Measurements from ENCODE around the gene GALR1. TPM values are rescaled to one million over a fixed set of nuclear protein-coding genes. Genes with fewer than 3 reads are reported as not detected.
"Not testable (repeated sequence)": the region's sequence is repeated elsewhere in the genome, so short reads cannot be mapped to it uniquely, and the experiment has no call there.

Gene GALR1
- total RNA-seq, 4 donors from 2014 or later = 0.12 to 0.62 (median 0.31) TPM

DNA sequence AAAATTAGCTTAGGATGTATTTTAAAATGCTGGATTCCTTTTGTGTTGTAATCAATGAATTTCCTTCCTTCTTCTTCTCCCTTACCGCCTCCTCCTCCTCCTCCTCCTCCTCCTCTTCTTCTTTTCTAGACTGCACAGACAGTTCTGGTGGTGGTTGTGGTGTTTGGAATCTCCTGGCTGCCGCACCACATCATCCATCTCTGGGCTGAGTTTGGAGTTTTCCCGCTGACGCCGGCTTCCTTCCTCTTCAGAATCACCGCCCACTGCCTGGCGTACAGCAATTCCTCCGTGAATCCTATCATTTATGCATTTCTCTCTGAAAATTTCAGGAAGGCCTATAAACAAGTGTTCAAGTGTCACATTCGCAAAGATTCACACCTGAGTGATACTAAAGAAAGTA is 18.8 kb downstream of the GALR1 start:
- TF ChIP-seq POLR2A (IDR thresholded peaks at IDR 0.05) (no peak), EP300 (IDR thresholded peaks at IDR 0.05) (no peak), POLR2AphosphoS5 (IDR thresholded peaks at IDR 0.05) (no peak)
- TF ChIP-seq, protein P1, sequence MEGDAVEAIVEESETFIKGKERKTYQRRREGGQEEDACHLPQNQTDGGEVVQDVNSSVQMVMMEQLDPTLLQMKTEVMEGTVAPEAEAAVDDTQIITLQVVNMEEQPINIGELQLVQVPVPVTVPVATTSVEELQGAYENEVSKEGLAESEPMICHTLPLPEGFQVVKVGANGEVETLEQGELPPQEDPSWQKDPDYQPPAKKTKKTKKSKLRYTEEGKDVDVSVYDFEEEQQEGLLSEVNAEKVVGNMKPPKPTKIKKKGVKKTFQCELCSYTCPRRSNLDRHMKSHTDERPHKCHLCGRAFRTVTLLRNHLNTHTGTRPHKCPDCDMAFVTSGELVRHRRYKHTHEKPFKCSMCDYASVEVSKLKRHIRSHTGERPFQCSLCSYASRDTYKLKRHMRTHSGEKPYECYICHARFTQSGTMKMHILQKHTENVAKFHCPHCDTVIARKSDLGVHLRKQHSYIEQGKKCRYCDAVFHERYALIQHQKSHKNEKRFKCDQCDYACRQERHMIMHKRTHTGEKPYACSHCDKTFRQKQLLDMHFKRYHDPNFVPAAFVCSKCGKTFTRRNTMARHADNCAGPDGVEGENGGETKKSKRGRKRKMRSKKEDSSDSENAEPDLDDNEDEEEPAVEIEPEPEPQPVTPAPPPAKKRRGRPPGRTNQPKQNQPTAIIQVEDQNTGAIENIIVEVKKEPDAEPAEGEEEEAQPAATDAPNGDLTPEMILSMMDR (IDR thresholded peaks at IDR 0.05) = no peak
- Histone ChIP-seq H3K36me3 (no peaks in the 10 kb centered on the region), H3K4me1 (no peaks in the 10 kb centered on the region), H3K27me3 (peaks cover 15% of the 10 kb centered on the region), H3K27ac (no peak overlapping the region), H3K9me3 (peaks cover 0 to 5% (median 0%) of the 10 kb centered on the region in 3 donors), H3K4me3 (no peak overlapping the region)
- no peak for ATAC-seq
- 47 to 61% methylated on average over 2 to 5 of the region's 9 CpGs for WGBS, 2 donors (ENCODE audit: low coverage in 1 of 2)

GRCh38 chr18:77271576-77272481 is 22.2 kb downstream of the GALR1 start:
- WGBS, 2 donors (ENCODE audit: low coverage in 1 of 2) = 28 to 38% methylated on average over 5 to 9 of the region's 9 CpGs
- H3K9me3 ChIP-seq = no peaks in the 10 kb centered on the region
- H3K27ac ChIP-seq = no peak overlapping the region
- ATAC-seq = no peak
- H3K4me3 ChIP-seq = no peak overlapping the region
- no peaks in the 10 kb centered on the region for H3K36me3 ChIP-seq
- TF ChIP-seq, protein P1 (IDR thresholded peaks at IDR 0.05) = no peak
- no peak for TF ChIP-seq EP300 (IDR thresholded peaks at IDR 0.05)
- no peak for TF ChIP-seq POLR2AphosphoS5 (IDR thresholded peaks at IDR 0.05)
- no peak for TF ChIP-seq POLR2A (IDR thresholded peaks at IDR 0.05)
- H3K27me3 ChIP-seq = peaks cover 19% of the 10 kb centered on the region
- no peaks in the 10 kb centered on the region for H3K4me1 ChIP-seq

DNA sequence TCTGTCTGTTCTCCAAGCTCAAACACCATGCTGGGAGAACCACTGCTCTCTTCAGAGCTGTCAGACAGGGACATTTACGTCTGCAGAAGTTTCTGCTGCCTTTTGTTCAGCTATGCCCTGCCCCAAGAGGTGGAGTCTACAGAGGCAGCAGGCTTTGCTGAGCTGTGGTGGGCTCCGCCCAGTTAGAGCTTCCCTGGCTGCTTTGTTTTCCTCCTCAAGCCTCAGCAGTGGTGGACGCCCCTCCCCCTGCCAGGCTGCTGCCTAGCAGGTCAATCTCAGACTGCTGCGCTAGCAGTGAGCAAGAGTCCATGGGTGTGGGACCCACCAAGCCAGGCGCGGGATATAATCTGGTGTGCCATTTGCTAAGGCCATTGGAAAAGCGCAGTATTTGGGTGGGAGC is 41.2 kb downstream of the GALR1 start:
- 54% methylated on average over 5 of the region's 7 CpGs; no CpG with 5 or more reads in 1 of the 2 donors for WGBS, 2 donors (ENCODE audit: low coverage in 1 of 2)
- H3K4me1 ChIP-seq, ATAC-seq, H3K36me3 ChIP-seq, H3K9me3 ChIP-seq, H3K27ac ChIP-seq, H3K4me3 ChIP-seq: not testable (repeated sequence)
- H3K27me3 ChIP-seq = peaks cover 11% of the 10 kb centered on the region

GRCh38 chr18:77298172-77298571 is 48.5 kb downstream of the GALR1 start:
- Histone ChIP-seq H3K9me3 (no peaks in the 10 kb centered on the region), H3K36me3 (no peaks in the 10 kb centered on the region)
- WGBS, 2 donors (ENCODE audit: low coverage in 1 of 2) = 14 to 38% methylated on average over 6 to 8 of the region's 8 CpGs

GRCh38 chr18:77299706-77300105 is 50.1 kb downstream of the GALR1 start:
- no peaks in the 10 kb centered on the region for H3K4me1 ChIP-seq
- WGBS, 2 donors (ENCODE audit: low coverage in 1 of 2) = 90% methylated on average over 3 of the region's 6 CpGs; no CpG with 5 or more reads in 1 of the 2 donors
- TF ChIP-seq EP300 (IDR thresholded peaks at IDR 0.05) (no peak), POLR2AphosphoS5 (IDR thresholded peaks at IDR 0.05) (no peak), POLR2A (IDR thresholded peaks at IDR 0.05) (no peak)
- TF ChIP-seq, protein P1 (IDR thresholded peaks at IDR 0.05) = no peak

More at GRCh38 chr18:77298172-77298571, 48.5 kb downstream of the GALR1 start:
- H3K4me1 ChIP-seq = no peaks in the 10 kb centered on the region
- H3K27ac ChIP-seq = no peak overlapping the region
- no peak for ATAC-seq
- no peak overlapping the region for H3K4me3 ChIP-seq
- peaks cover 23% of the 10 kb centered on the region for H3K27me3 ChIP-seq
- TF ChIP-seq EP300 (IDR thresholded peaks at IDR 0.05) (no peak), POLR2AphosphoS5 (IDR thresholded peaks at IDR 0.05) (no peak), POLR2A (IDR thresholded peaks at IDR 0.05) (no peak)
- TF ChIP-seq, protein P1 (IDR thresholded peaks at IDR 0.05) = no peak

More at GRCh38 chr18:77299706-77300105, 50.1 kb downstream of the GALR1 start:
- H3K27ac ChIP-seq = no peak overlapping the region
- H3K36me3 ChIP-seq = no peaks in the 10 kb centered on the region
- no peak overlapping the region for H3K4me3 ChIP-seq
- no peak for ATAC-seq
- no peaks in the 10 kb centered on the region for H3K9me3 ChIP-seq
- peaks cover 26% of the 10 kb centered on the region for H3K27me3 ChIP-seq
